GM21529 (cell line): ENCODE measurements around the gene KRT36.

ENCODE experiments used
- ATAC-seq: cut with Tn5 transposase; IDR thresholded peaks from one replicate; pipeline ENCODE4 v1.9.1; 2021; ENCODE audit not compliant: unreplicated experiment

Gene KRT36

GRCh38 chr17:41504246-41504977, 14.7 kb upstream of the KRT36 start:
- no peak for ATAC-seq

- no peak for ATAC-seq
Measured at GRCh38 chr17:41503202-41503601, 13.5 kb upstream of the KRT36 start.

GRCh38 chr17:41500131-41500911, 10.6 kb upstream of the KRT36 start:
- no peak for ATAC-seq

GRCh38 chr17:41499714-41500113, 10.0 kb upstream of the KRT36 start:
- ATAC-seq, result no peak

- no peak for ATAC-seq
Measured at GRCh38 chr17:41498276-41498675, 8.6 kb upstream of the KRT36 start.

- ATAC-seq, result peak; percentile 65
Measured at GRCh38 chr17:41496803-41497484, 7.2 kb upstream of the KRT36 start.

GRCh38 chr17:41494524-41494923, 4.8 kb upstream of the KRT36 start:
- no peak for ATAC-seq

GRCh38 chr17:41492771-41493170, 3.1 kb upstream of the KRT36 start:
- no peak for ATAC-seq

- no peak for ATAC-seq
Measured at GRCh38 chr17:41492351-41492750, 2.6 kb upstream of the KRT36 start.

GRCh38 chr17:41491476-41491875, 1.8 kb upstream of the KRT36 start:
- ATAC-seq, result no peak

- no peak for ATAC-seq
Measured at GRCh38 chr17:41490000-41490990, 585 bp upstream of the KRT36 start.

GRCh38 chr17:41486809-41487530, 2.7 kb downstream of the KRT36 start:
- no peak for ATAC-seq

- no peak for ATAC-seq
Measured at GRCh38 chr17:41486316-41486715, 3.4 kb downstream of the KRT36 start.

GRCh38 chr17:41484920-41485904, 4.5 kb downstream of the KRT36 start:
- no peak for ATAC-seq

GRCh38 chr17:41483991-41484826, 5.5 kb downstream of the KRT36 start:
- ATAC-seq, result no peak

GRCh38 chr17:41483531-41483930, 6.2 kb downstream of the KRT36 start:
- ATAC-seq, result no peak

- no peak for ATAC-seq
Measured at GRCh38 chr17:41481036-41481435, 8.7 kb downstream of the KRT36 start, which contains the start of gene KRT35. Gene KRT35 (minus strand): TSS chr17:41481151. CDS start chr17:41481097, 54 bp downstream.

- no peak for ATAC-seq
Measured at GRCh38 chr17:41480581-41480980, 9.1 kb downstream of the KRT36 start.
